Measurements from ENCODE around the gene ABCC4. TPM values are rescaled to one million over a fixed set of nuclear protein-coding genes. Genes with fewer than 3 reads are reported as not detected.

ABCC4 gene
- total RNA-seq, 2 donors from 2014 or later, result 2.8 to 12.2 TPM

- no peak for TF ChIP-seq CTCF (IDR thresholded peaks at IDR 0.05)
- H3K27me3 ChIP-seq (replicated peaks; ENCODE audit: insufficient read depth), result no peaks in the 10 kb centered on the region
- no peaks in the 10 kb centered on the region for H3K9me3 ChIP-seq
- ATAC-seq (ENCODE audit: insufficient number of reproducible peaks, low FRiP score, low read depth) (no peak), DNase-seq (ENCODE audit: low spot score) (no peak)
- no peak overlapping the region for H3K4me3 ChIP-seq
- no peaks in the 10 kb centered on the region for H3K4me1 ChIP-seq (ENCODE audit: control insufficient read depth in 1 of 2, low read depth in 2 of 2)
- no peaks in the 10 kb centered on the region for H3K36me3 ChIP-seq
- H3K27ac ChIP-seq, result no peak overlapping the region
These were observed 213.4 kb downstream of the ABCC4 start for GRCh38 chr13:95087746-95088305.

GRCh38 chr13:95086761-95087160 lies 214.5 kb downstream of the ABCC4 start:
- Histone ChIP-seq H3K9me3 (no peaks in the 10 kb centered on the region), H3K27ac (no peak overlapping the region), H3K4me1 (ENCODE audit: control insufficient read depth in 1 of 2, low read depth in 2 of 2) (no peaks in the 10 kb centered on the region), H3K4me3 (no peak overlapping the region), H3K27me3 (replicated peaks; ENCODE audit: insufficient read depth) (no peaks in the 10 kb centered on the region), H3K36me3 (no peaks in the 10 kb centered on the region)
- no peak for DNase-seq (ENCODE audit: low spot score)
- no peak for TF ChIP-seq CTCF (IDR thresholded peaks at IDR 0.05)
- no peak for ATAC-seq (ENCODE audit: insufficient number of reproducible peaks, low FRiP score, low read depth)

GRCh38 chr13:95083758-95084157 lies 217.5 kb downstream of the ABCC4 start:
- Histone ChIP-seq H3K27me3 (replicated peaks; ENCODE audit: insufficient read depth) (no peaks in the 10 kb centered on the region), H3K4me1 (ENCODE audit: control insufficient read depth in 1 of 2, low read depth in 2 of 2) (no peaks in the 10 kb centered on the region), H3K36me3 (no peaks in the 10 kb centered on the region), H3K4me3 (no peak overlapping the region), H3K27ac (no peak overlapping the region), H3K9me3 (no peaks in the 10 kb centered on the region)
- no peak for DNase-seq (ENCODE audit: low spot score)
- ATAC-seq (ENCODE audit: insufficient number of reproducible peaks, low FRiP score, low read depth), result no peak
- no peak for TF ChIP-seq CTCF (IDR thresholded peaks at IDR 0.05)

- H3K9me3 ChIP-seq, result no peaks in the 10 kb centered on the region
- no peaks in the 10 kb centered on the region for H3K36me3 ChIP-seq
- no peak overlapping the region for H3K27ac ChIP-seq
- H3K27me3 ChIP-seq (replicated peaks; ENCODE audit: insufficient read depth), result no peaks in the 10 kb centered on the region
- H3K4me1 ChIP-seq (ENCODE audit: control insufficient read depth in 1 of 2, low read depth in 2 of 2), result no peaks in the 10 kb centered on the region
- no peak for TF ChIP-seq CTCF (IDR thresholded peaks at IDR 0.05)
- DNase-seq (ENCODE audit: low spot score) (no peak), ATAC-seq (ENCODE audit: insufficient number of reproducible peaks, low FRiP score, low read depth) (no peak)
- H3K4me3 ChIP-seq, result no peak overlapping the region
These were observed 218.2 kb downstream of the ABCC4 start for GRCh38 chr13:95083066-95083465.

GRCh38 chr13:95075506-95075905 lies 225.7 kb downstream of the ABCC4 start:
- no peaks in the 10 kb centered on the region for H3K4me1 ChIP-seq (ENCODE audit: control insufficient read depth in 1 of 2, low read depth in 2 of 2)
- no peaks in the 10 kb centered on the region for H3K36me3 ChIP-seq
- no peak for TF ChIP-seq CTCF (IDR thresholded peaks at IDR 0.05)
- DNase-seq (ENCODE audit: low spot score), result no peak
- no peak for ATAC-seq (ENCODE audit: insufficient number of reproducible peaks, low FRiP score, low read depth)
- H3K4me3 ChIP-seq, result no peak overlapping the region
- H3K27ac ChIP-seq, result no peak overlapping the region
- no peaks in the 10 kb centered on the region for H3K9me3 ChIP-seq
- no peaks in the 10 kb centered on the region for H3K27me3 ChIP-seq (replicated peaks; ENCODE audit: insufficient read depth)

All from thoracic aorta (tissue), 2 donors.